Kidney (tissue), 14 donors: Measurements from ENCODE around the gene EOMES. TPM values are rescaled to one million over a fixed set of nuclear protein-coding genes. Genes with fewer than 3 reads are reported as not detected.

Experiments
- DNase-seq, 5 donors: peaks; one replicate each; pipeline ENCODE4 v3.0.0-alpha.2; 2013 to 2020
- FAIRE-seq: peaks from 2 replicates; lab custom pipeline; 2012; peaks lifted over from hg19 to GRCh38; lab: Jason Lieb, UNC
- H3K27ac ChIP-seq, 2 donors: one replicate each; pipeline ENCODE4 v1.7.0; 2013; ENCODE audit warnings: low read depth in 2 of 2, low read length in 2 of 2, inconsistent platforms in 1 of 2
- H3K27me3 ChIP-seq: one replicate; pipeline ENCODE4 v1.7.1; 2013; ENCODE audit warnings: low read length, inconsistent platforms; ENCODE audit not compliant: control insufficient read depth, insufficient read depth
- H3K36me3 ChIP-seq, 3 donors: one replicate each; pipeline versions ENCODE4 v1.7.0 to v1.7.1; 2013; ENCODE audit warnings: low read length in 3 of 3, control low read depth in 1 of 3, inconsistent platforms in 1 of 3; ENCODE audit not compliant: insufficient read depth in 3 of 3, control insufficient read depth in 2 of 3
- H3K4me1 ChIP-seq, 3 donors: one replicate each; pipeline versions ENCODE4 v1.7.0 to v1.7.1; 2013; ENCODE audit warnings: low read length in 3 of 3, inconsistent platforms in 1 of 3, low read depth in 1 of 3; ENCODE audit not compliant: control insufficient read depth in 2 of 3, insufficient read depth in 2 of 3
- H3K4me3 ChIP-seq, 3 donors: one replicate each; pipeline versions ENCODE4 v1.7.0 to v1.8.1; 2013; ENCODE audit warnings: low read length in 3 of 3, control low read depth in 1 of 3, inconsistent platforms in 1 of 3
- H3K9ac ChIP-seq, 3 donors: one replicate each; pipeline versions ENCODE4 v1.7.0 to v1.7.1; 2013; ENCODE audit warnings: low read length in 3 of 3, control low read depth in 1 of 3, inconsistent platforms in 1 of 3
- H3K9me3 ChIP-seq, 3 donors: one replicate each; pipeline versions ENCODE4 v1.7.0 to v1.7.1; 2013; ENCODE audit warnings: low read length in 3 of 3, control low read depth in 1 of 3, inconsistent platforms in 1 of 3; ENCODE audit not compliant: control insufficient read depth in 2 of 3, insufficient read depth in 1 of 3
- CTCF ChIP-seq: IDR thresholded peaks from 3 replicates; pipeline ENCODE4 v1.5.1; 2012; ENCODE audit warnings: mild to moderate bottlenecking, moderate library complexity, borderline replicate concordance; ENCODE audit not compliant: insufficient read depth; ENCODE audit errors: extremely low read depth
- intact Hi-C: fragments of 100-400 bp; cut with DNase I; formaldehyde crosslinking; loops from one replicate; pipeline ENCODE4 v1.11.1; 2022
- polyA plus RNA-seq: library from polyadenylated mRNA; stranded (reverse); fragments of 350-450 nt; fragmentation: Illumina TruSeq; extraction: RNeasy Lipid Tissue Mini Kit (QIAGEN cat#74804); gene quantifications from one replicate; pipeline ENCODE4 v1.2.3, GENCODE V29; 2014; ENCODE audit warnings: low read depth, low replicate concordance; ENCODE audit not compliant: insufficient read depth
- total RNA-seq: library from RNA; stranded (reverse); fragmentation: NEBNext Ultra II Directional; extraction: Animal tissue kit (Norgen Biotek cat#: 25700); gene quantifications from one replicate; pipeline ENCODE4 v1.2.1, GENCODE V29; 2021
- donor health status: control.
- donor health status: control.
- donor health status: control.
- donor health status: control.
- donor health status: control.
- donor health status: DM: yes; HTN: yes; CAD: no.
- donor health status: Normal renal cell carcinoma (clear cell type).

EOMES gene
- total and polyA plus RNA-seq, 2 donors from 2014 or later = 0.22 to 1.3 TPM

GRCh38 chr3:27726240-27726639 is 4.1 kb upstream of the EOMES start:
- Histone ChIP-seq H3K36me3 (no peaks in the 10 kb centered on the region), H3K9ac (no peak overlapping the region), H3K4me1 (peaks cover 0 to 12% (median 3%) of the 10 kb centered on the region in 3 donors), H3K27me3 (peaks cover 82% of the 10 kb centered on the region), H3K9me3 (no peaks in the 10 kb centered on the region), H3K27ac (no peak overlapping the region), H3K4me3 (no peak overlapping the region)
- FAIRE-seq (no peak), DNase-seq (peak in 1 of 5 donors; percentile 7)
- intact Hi-C loops = no loop called here
- no peak for TF ChIP-seq CTCF

- Histone ChIP-seq H3K9me3 (no peaks in the 10 kb centered on the region), H3K9ac (no peak overlapping the region), H3K27me3 (peaks cover 85% of the 10 kb centered on the region), H3K4me3 (no peak overlapping the region), H3K27ac (no peak overlapping the region), H3K36me3 (no peaks in the 10 kb centered on the region), H3K4me1 (peaks cover 0 to 17% (median 3%) of the 10 kb centered on the region in 3 donors)
- intact Hi-C loops = no loop called here
- DNase-seq (peak in 1 of 5 donors; percentile 34), FAIRE-seq (no peak)
- no peak for TF ChIP-seq CTCF
These were observed 2.5 kb upstream of the EOMES start for GRCh38 chr3:27724459-27725197.

GRCh38 chr3:27723815-27724458 is 1.8 kb upstream of the EOMES start:
- peak overlapping the region in 1 of 3 donors; percentile 19 for H3K4me3 ChIP-seq
- H3K9ac ChIP-seq = no peak overlapping the region
- H3K27ac ChIP-seq = no peak overlapping the region
- peaks cover 0 to 17% (median 3%) of the 10 kb centered on the region in 3 donors for H3K4me1 ChIP-seq
- H3K9me3 ChIP-seq = no peaks in the 10 kb centered on the region
- DNase-seq = peak in 2 of 5 donors; percentile 38 to 40
- no peaks in the 10 kb centered on the region for H3K36me3 ChIP-seq
- no peak for FAIRE-seq
- intact Hi-C loops = no loop called here
- TF ChIP-seq CTCF = no peak
- H3K27me3 ChIP-seq = peaks cover 86% of the 10 kb centered on the region
